NCI-H446 (cell line): Measurements from ENCODE around the gene UMODL1.

Experiments
- DNase-seq, 2 experiments: peaks; one replicate each; lab custom pipeline; 2025; lab: John Stamatoyannopoulos, UW

Gene UMODL1

GRCh38 chr21:42038826-42039425 lies 32.2 kb upstream of the UMODL1 start:
- peak in 1 of 2 experiments; percentile 59 for DNase-seq

- DNase-seq: no peak
Observed at GRCh38 chr21:42039470-42039901, 31.6 kb upstream of the UMODL1 start.

- no peak for DNase-seq
Observed at GRCh38 chr21:42039911-42040351, 31.2 kb upstream of the UMODL1 start.

GRCh38 chr21:42040411-42041180 lies 30.5 kb upstream of the UMODL1 start:
- DNase-seq: no peak

- no peak for DNase-seq
Observed at GRCh38 chr21:42041246-42041645, 29.9 kb upstream of the UMODL1 start.

- no peak for DNase-seq
Observed at GRCh38 chr21:42041711-42042110, 29.4 kb upstream of the UMODL1 start.

GRCh38 chr21:42042651-42043050 lies 28.5 kb upstream of the UMODL1 start:
- no peak for DNase-seq

- no peak for DNase-seq
Observed at GRCh38 chr21:42043201-42043895, 27.8 kb upstream of the UMODL1 start.

GRCh38 chr21:42043961-42044360 lies 27.2 kb upstream of the UMODL1 start:
- no peak for DNase-seq

GRCh38 chr21:42044871-42045495 lies 26.1 kb upstream of the UMODL1 start:
- no peak for DNase-seq

GRCh38 chr21:42047821-42048613 lies 23.1 kb upstream of the UMODL1 start:
- no peak for DNase-seq

GRCh38 chr21:42048870-42049577 lies 22.1 kb upstream of the UMODL1 start:
- DNase-seq: no peak

- DNase-seq: no peak
Observed at GRCh38 chr21:42049578-42050430, 21.3 kb upstream of the UMODL1 start.

GRCh38 chr21:42051788-42052187 lies 19.3 kb upstream of the UMODL1 start:
- DNase-seq: no peak

- DNase-seq: no peak
Observed at GRCh38 chr21:42055425-42055824, 15.7 kb upstream of the UMODL1 start.

GRCh38 chr21:42056468-42056867 lies 14.6 kb upstream of the UMODL1 start:
- DNase-seq: no peak

- DNase-seq: peak in 1 of 2 experiments; percentile 27
Observed at GRCh38 chr21:42056996-42057689, 14.0 kb upstream of the UMODL1 start.

- no peak for DNase-seq
Observed at GRCh38 chr21:42057851-42058437, 13.2 kb upstream of the UMODL1 start.

GRCh38 chr21:42058631-42059111 lies 12.4 kb upstream of the UMODL1 start:
- DNase-seq: no peak
